Inflammatory macrophage treated with lipopolysaccharide for 4 hours (primary cell): ENCODE results near the gene CTPS2.
"Not testable (repeated sequence)": the region's sequence is repeated elsewhere in the genome, so short reads cannot be mapped to it uniquely, and the experiment has no call there.

Experiments used
- DNase-seq: peaks from one replicate; pipeline ENCODE4 v3.0.0-alpha.2; 2020

Gene CTPS2

GRCh38 chrX:16712548-16713155 lies at the start of gene CTPS2:
TSS of gene CTPS2 (minus strand) at chrX:16712669. CDS start at chrX:16702902, 9,767 bp downstream.
- DNase-seq: peak; percentile 47

- not testable (repeated sequence) for DNase-seq
Observed at GRCh38 chrX:16761500-16761899, 49.0 kb upstream of the CTPS2 start.

- DNase-seq: no peak
Observed at GRCh38 chrX:16756724-16757123, 44.3 kb upstream of the CTPS2 start.

- no peak for DNase-seq
Observed at GRCh38 chrX:16754019-16754418, 41.5 kb upstream of the CTPS2 start.

- no peak for DNase-seq
Observed at GRCh38 chrX:16750136-16750535, 37.7 kb upstream of the CTPS2 start.

- no peak for DNase-seq
Observed at GRCh38 chrX:16748425-16748824, 36.0 kb upstream of the CTPS2 start.

- DNase-seq: no peak
Observed at GRCh38 chrX:16745659-16746058, 33.2 kb upstream of the CTPS2 start.

GRCh38 chrX:16745102-16745501 lies 32.6 kb upstream of the CTPS2 start:
- no peak for DNase-seq

- DNase-seq: no peak
Observed at GRCh38 chrX:16743604-16744325, 31.3 kb upstream of the CTPS2 start.

GRCh38 chrX:16739574-16739973 lies 27.1 kb upstream of the CTPS2 start:
- peak; percentile 11 for DNase-seq

- DNase-seq: no peak
Observed at GRCh38 chrX:16737024-16737423, 24.6 kb upstream of the CTPS2 start.

- DNase-seq: no peak
Observed at GRCh38 chrX:16733013-16733412, 20.5 kb upstream of the CTPS2 start.

- no peak for DNase-seq
Observed at GRCh38 chrX:16730450-16730849, 18.0 kb upstream of the CTPS2 start.

- no peak for DNase-seq
Observed at GRCh38 chrX:16727637-16728036, 15.2 kb upstream of the CTPS2 start.

GRCh38 chrX:16726347-16726988 lies 14.0 kb upstream of the CTPS2 start:
- DNase-seq: not testable (repeated sequence)

- DNase-seq: no peak
Observed at GRCh38 chrX:16725072-16725471, 12.6 kb upstream of the CTPS2 start.

- DNase-seq: no peak
Observed at GRCh38 chrX:16722481-16722880, 10.0 kb upstream of the CTPS2 start.

GRCh38 chrX:16719334-16720084 lies 7.0 kb upstream of the CTPS2 start, which contains the start of gene SYAP1:
TSS of gene SYAP1 (plus strand) at chrX:16719612. CDS start at chrX:16719725, 113 bp downstream.
- peak; percentile 92 for DNase-seq

- DNase-seq: no peak
Observed at GRCh38 chrX:16718824-16719333, 6.4 kb upstream of the CTPS2 start.

- DNase-seq: not testable (repeated sequence)
Observed at GRCh38 chrX:16716451-16716850, 4.0 kb upstream of the CTPS2 start.

- not testable (repeated sequence) for DNase-seq
Observed at GRCh38 chrX:16715638-16716037, 3.2 kb upstream of the CTPS2 start.

- DNase-seq: no peak
Observed at GRCh38 chrX:16714504-16714903, 2.0 kb upstream of the CTPS2 start.
